ENCODE data around the gene RNF227.

RNF227 gene

GRCh38 chr17:7911116-7911515 lies 5.0 kb downstream of the RNF227 start:
- H3K79me2 ChIP-seq (ENCODE audit: control insufficient read depth, low read length), result no peaks in the 10 kb centered on the region
- no peaks in the 10 kb centered on the region for H3K27me3 ChIP-seq (ENCODE audit: control insufficient read depth, low read length)
- peaks cover 73% of the 10 kb centered on the region for H3K36me3 ChIP-seq (ENCODE audit: control insufficient read depth, low read length)
- H3K4me1 ChIP-seq (ENCODE audit: control insufficient read depth, low read length), result peaks cover 35% of the 10 kb centered on the region
- H3F3A ChIP-seq (ENCODE audit: control insufficient read depth, insufficient read depth), result peaks cover 17% of the 10 kb centered on the region
- H4K20me1 ChIP-seq (ENCODE audit: control insufficient read depth, insufficient read depth, low read depth, low read length), result no peaks in the 10 kb centered on the region
- H3K27ac ChIP-seq (ENCODE audit: low read depth, low read length), result no peak overlapping the region
- H3K9me3 ChIP-seq (ENCODE audit: control insufficient read depth, insufficient read depth, low read length), result no peaks in the 10 kb centered on the region
- TF ChIP-seq CTCF (IDR thresholded peaks at IDR 0.05; ENCODE audit: low read depth, low read length, poor library complexity, severe bottlenecking), result no peak
- no peak for TF ChIP-seq EZH2phosphoT487 (IDR thresholded peaks at IDR 0.05; ENCODE audit: borderline replicate concordance, low read length)
- no peak overlapping the region for H3K4me3 ChIP-seq (ENCODE audit: low read length)
- no peak overlapping the region for H3K4me2 ChIP-seq (ENCODE audit: low read length)
- H3K9me2 ChIP-seq (replicated peaks; ENCODE audit: control insufficient read depth, low read length), result no peaks in the 10 kb centered on the region

GRCh38 chr17:7910711-7911110 lies 5.4 kb downstream of the RNF227 start:
- Histone ChIP-seq H3K36me3 (ENCODE audit: control insufficient read depth, low read length) (peaks cover 77% of the 10 kb centered on the region), H3K9me2 (replicated peaks; ENCODE audit: control insufficient read depth, low read length) (no peaks in the 10 kb centered on the region), H3K4me1 (ENCODE audit: control insufficient read depth, low read length) (peaks cover 33% of the 10 kb centered on the region), H3K4me2 (ENCODE audit: low read length) (no peak overlapping the region), H4K20me1 (ENCODE audit: control insufficient read depth, insufficient read depth, low read depth, low read length) (no peaks in the 10 kb centered on the region), H3K4me3 (ENCODE audit: low read length) (no peak overlapping the region), H3K27ac (ENCODE audit: low read depth, low read length) (no peak overlapping the region), H3K27me3 (ENCODE audit: control insufficient read depth, low read length) (no peaks in the 10 kb centered on the region), H3K9me3 (ENCODE audit: control insufficient read depth, insufficient read depth, low read length) (no peaks in the 10 kb centered on the region), H3K79me2 (ENCODE audit: control insufficient read depth, low read length) (no peaks in the 10 kb centered on the region), H3F3A (ENCODE audit: control insufficient read depth, insufficient read depth) (peaks cover 17% of the 10 kb centered on the region)
- TF ChIP-seq EZH2phosphoT487 (IDR thresholded peaks at IDR 0.05; ENCODE audit: borderline replicate concordance, low read length) (no peak), CTCF (IDR thresholded peaks at IDR 0.05; ENCODE audit: low read depth, low read length, poor library complexity, severe bottlenecking) (no peak)

DNA sequence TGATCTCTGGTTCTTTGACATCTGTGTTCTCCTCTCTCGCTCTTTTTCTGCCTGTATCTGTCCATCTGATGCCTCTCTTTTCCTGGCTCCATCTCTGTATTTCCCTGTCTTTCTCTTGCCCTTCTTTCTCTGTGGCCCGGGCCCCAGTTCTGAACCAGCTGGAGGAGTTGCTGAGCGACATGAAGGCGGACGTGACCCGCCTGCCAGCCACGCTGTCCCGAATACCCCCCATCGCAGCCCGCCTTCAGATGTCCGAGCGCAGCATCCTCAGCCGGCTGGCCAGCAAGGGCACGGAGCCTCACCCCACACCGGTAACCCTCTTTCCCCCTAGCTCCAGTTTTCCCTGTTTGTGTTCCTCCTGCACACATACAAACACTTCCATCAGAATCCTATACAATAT lies 5.8 kb downstream of the RNF227 start:
- Histone ChIP-seq H3K36me3 (ENCODE audit: control insufficient read depth, low read length) (peaks cover 82% of the 10 kb centered on the region), H3K9me3 (ENCODE audit: control insufficient read depth, insufficient read depth, low read length) (no peaks in the 10 kb centered on the region), H3K4me1 (ENCODE audit: control insufficient read depth, low read length) (peaks cover 30% of the 10 kb centered on the region), H4K20me1 (ENCODE audit: control insufficient read depth, insufficient read depth, low read depth, low read length) (no peaks in the 10 kb centered on the region; the same call in 1 of the 2 replicates), H3K9me2 (replicated peaks; ENCODE audit: control insufficient read depth, low read length) (no peaks in the 10 kb centered on the region), H3K79me2 (ENCODE audit: control insufficient read depth, low read length) (no peaks in the 10 kb centered on the region), H3F3A (ENCODE audit: control insufficient read depth, insufficient read depth) (peaks cover 16% of the 10 kb centered on the region), H3K27me3 (ENCODE audit: control insufficient read depth, low read length) (no peaks in the 10 kb centered on the region), H3K4me3 (ENCODE audit: low read length) (no peak overlapping the region), H3K4me2 (ENCODE audit: low read length) (no peak overlapping the region), H3K27ac (ENCODE audit: low read depth, low read length) (no peak overlapping the region)
- TF ChIP-seq EZH2phosphoT487 (IDR thresholded peaks at IDR 0.05; ENCODE audit: borderline replicate concordance, low read length) (no peak), CTCF (IDR thresholded peaks at IDR 0.05; ENCODE audit: low read depth, low read length, poor library complexity, severe bottlenecking) (no peak)
